Ovary (tissue), 3 donors: ENCODE results near the gene IGFBP3.

Experiments used
- CTCF ChIP-seq, 3 donors: fragments of 450-650 bp in 2 of 3; fragments of 200-600 bp in 1 of 3; IDR thresholded peaks; one replicate each; pipeline versions ENCODE4 v1.5.1 to v1.8.0; 2016 to 2022; ENCODE audit warnings: antibody characterized with exemption in 3 of 3, mild to moderate bottlenecking in 1 of 3
- EP300 ChIP-seq: sonication (generic); formaldehyde crosslinking; IDR thresholded peaks from one replicate; pipeline ENCODE4 v1.6.1; 2017; ENCODE audit warnings: antibody characterized with exemption
- donor health status: DM: no; HTN: no; CAD: no.

DNA sequence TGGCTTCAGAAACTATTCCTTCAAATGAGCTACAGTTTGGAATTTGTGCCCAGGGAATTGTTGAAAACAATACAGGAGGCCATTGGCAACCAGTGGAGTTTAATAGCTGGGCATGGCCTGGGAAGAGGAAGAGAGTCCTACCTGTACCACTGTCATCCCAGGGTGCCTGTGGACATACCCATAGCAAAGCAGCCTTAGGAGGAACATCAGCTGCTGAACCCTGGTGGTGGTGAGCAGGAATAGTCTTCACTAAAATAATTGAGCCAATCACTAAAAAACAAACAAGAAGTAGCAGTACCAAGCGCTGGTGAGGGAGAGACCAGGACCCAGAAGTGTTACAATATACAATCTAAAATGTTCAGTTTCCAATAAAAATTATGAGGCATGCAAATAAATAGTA, 18.3 kb downstream of the IGFBP3 start:
- no peak for TF ChIP-seq EP300
- no peak for TF ChIP-seq CTCF (IDR thresholded peaks at IDR 0.05)
